H9 (cell line): ENCODE results near the gene HAT1. TPM values are rescaled to one million over a fixed set of nuclear protein-coding genes. Genes with fewer than 3 reads are reported as not detected.
A peak's percentile ranks its signal among the peaks of the same experiment; 100 is the strongest.

Experiments
- DNase-seq: peaks from one replicate; pipeline ENCODE4 v3.0.0-alpha.2; 2017
- H2AFZ ChIP-seq: one replicate; pipeline ENCODE4 v1.6.1; 2013; ENCODE audit warnings: mild to moderate bottlenecking, low read length, control low read depth, moderate library complexity
- H2AK5ac ChIP-seq: 2 replicates; pipeline ENCODE4 v1.6.1; 2013; ENCODE audit warnings: low read length, control low read depth, mixed read lengths; ENCODE audit not compliant: insufficient read length
- H2BK120ac ChIP-seq: one replicate; pipeline ENCODE4 v1.6.1; 2013; ENCODE audit warnings: low read depth, mild to moderate bottlenecking, low read length, control low read depth, inconsistent platforms; ENCODE audit not compliant: poor library complexity, severe bottlenecking
- H2BK12ac ChIP-seq: 2 replicates; pipeline ENCODE4 v1.6.1; 2013; ENCODE audit warnings: low read length, control low read depth, mixed read lengths, low read depth; ENCODE audit not compliant: insufficient read length
- H2BK15ac ChIP-seq: 2 replicates; pipeline ENCODE4 v1.6.1; 2013; ENCODE audit warnings: low read depth, low read length, control low read depth
- H2BK20ac ChIP-seq: one replicate; pipeline ENCODE4 v1.6.1; 2013; ENCODE audit warnings: low read depth, mild to moderate bottlenecking, low read length, control low read depth, inconsistent platforms; ENCODE audit not compliant: poor library complexity, severe bottlenecking
- H2BK5ac ChIP-seq: 2 replicates; pipeline ENCODE4 v1.6.1; 2013; ENCODE audit warnings: low read length, control low read depth, mixed read lengths; ENCODE audit not compliant: insufficient read length
- H3K14ac ChIP-seq: 2 replicates; pipeline ENCODE4 v1.6.1; 2013; ENCODE audit warnings: low read length, control low read depth; ENCODE audit not compliant: insufficient read depth
- H3K18ac ChIP-seq: 2 replicates; pipeline ENCODE4 v1.6.1; 2013; ENCODE audit warnings: low read depth, mild to moderate bottlenecking, mixed read lengths, low read length, control low read depth; ENCODE audit not compliant: insufficient read length
- H3K23ac ChIP-seq: 2 replicates; pipeline ENCODE4 v1.6.1; 2013; ENCODE audit warnings: low read length, control low read depth, mixed read lengths, low read depth; ENCODE audit not compliant: insufficient read length
- H3K23me2 ChIP-seq: 2 replicates; pipeline ENCODE4 v1.6.1; 2013; ENCODE audit warnings: low read depth, mild to moderate bottlenecking, mixed read lengths, low read length, control low read depth; ENCODE audit not compliant: insufficient read length, poor library complexity, severe bottlenecking
- H3K27ac ChIP-seq: 2 replicates; pipeline ENCODE4 v1.5.1; 2013; ENCODE audit warnings: low read length, control low read depth, mixed read lengths, low read depth; ENCODE audit not compliant: insufficient read length
- H3K27me3 ChIP-seq: 2 replicates; pipeline ENCODE4 v1.6.1; 2013; ENCODE audit warnings: low read length, control low read depth, inconsistent platforms; ENCODE audit not compliant: insufficient read depth
- H3K4ac ChIP-seq: 2 replicates; pipeline ENCODE4 v1.6.1; 2013; ENCODE audit warnings: low read depth, mild to moderate bottlenecking, control low read depth, inconsistent platforms, low read length, moderate library complexity
- H3K4me1 ChIP-seq: 2 replicates; pipeline ENCODE4 v1.6.1; 2013; ENCODE audit warnings: low read length, control low read depth, inconsistent platforms; ENCODE audit not compliant: insufficient read depth
- H3K4me2 ChIP-seq: 2 replicates; pipeline ENCODE4 v1.6.1; 2013; ENCODE audit warnings: low read length, control low read depth, mixed read lengths; ENCODE audit not compliant: insufficient read length, insufficient read depth
- H3K56ac ChIP-seq: 2 replicates; pipeline ENCODE4 v1.6.1; 2013; ENCODE audit warnings: low read depth, mild to moderate bottlenecking, mixed read lengths, low read length, control low read depth; ENCODE audit not compliant: insufficient read length
- H3K79me1 ChIP-seq: 2 replicates; pipeline ENCODE4 v1.6.1; 2013; ENCODE audit warnings: low read depth, mild to moderate bottlenecking, moderate library complexity, low read length, control low read depth, inconsistent platforms; ENCODE audit not compliant: insufficient read depth, poor library complexity, severe bottlenecking
- H3K79me2 ChIP-seq: 2 replicates; pipeline ENCODE4 v1.6.1; 2013; ENCODE audit warnings: low read length, control low read depth, inconsistent platforms; ENCODE audit not compliant: insufficient read depth
- H3K9ac ChIP-seq: 2 replicates; pipeline ENCODE4 v1.6.1; 2013; ENCODE audit warnings: low read length, control low read depth, mixed read lengths; ENCODE audit not compliant: insufficient read length; ENCODE audit errors: extremely low read depth
- H3K9me3 ChIP-seq: one replicate; pipeline ENCODE4 v1.6.1; 2013; ENCODE audit warnings: low read depth, low read length, inconsistent platforms; ENCODE audit not compliant: control insufficient read depth
- H3T11ph ChIP-seq: one replicate; pipeline ENCODE4 v1.6.1; 2013; ENCODE audit warnings: mild to moderate bottlenecking, low read length, control low read depth, inconsistent platforms
- H4K20me1 ChIP-seq: one replicate; pipeline ENCODE4 v1.6.1; 2013; ENCODE audit not compliant: control insufficient read depth, insufficient read length, insufficient read depth
- H4K5ac ChIP-seq: 2 replicates; pipeline ENCODE4 v1.6.1; 2013; ENCODE audit warnings: low read depth, mild to moderate bottlenecking, mixed read lengths, low read length, control low read depth; ENCODE audit not compliant: insufficient read length
- H4K8ac ChIP-seq: replicated peaks from 2 replicates; pipeline ENCODE4 v1.6.1; 2013; ENCODE audit warnings: low read length, control low read depth, mixed read lengths, low read depth; ENCODE audit not compliant: insufficient read length
- H4K91ac ChIP-seq: 2 replicates; pipeline ENCODE4 v1.6.1; 2013; ENCODE audit warnings: low read depth, mild to moderate bottlenecking, moderate library complexity, mixed read lengths, low read length, control low read depth; ENCODE audit not compliant: insufficient read length
- H3K27ac Mint-ChIP-seq, 3 experiments: 2 replicates in 2 of 3; 3 replicates in 1 of 3; pipeline ENCODE4 v1.8.0; 2020 to 2021; ENCODE audit warnings: mixed read lengths in 3 of 3, mild to moderate bottlenecking in 1 of 3, moderate library complexity in 1 of 3
- H3K27me3 Mint-ChIP-seq: 2 replicates; pipeline ENCODE4 v1.8.0; 2021; ENCODE audit warnings: low read depth, mild to moderate bottlenecking, moderate library complexity, mixed read lengths
- H3K36me3 Mint-ChIP-seq, 3 experiments: 2 replicates in 2 of 3; 3 replicates in 1 of 3; pipeline ENCODE4 v1.8.0; 2020 to 2021; ENCODE audit warnings: low read depth in 3 of 3, mixed read lengths in 3 of 3; ENCODE audit not compliant: insufficient read depth in 1 of 3
- H3K4me1 Mint-ChIP-seq, 2 experiments: 2 replicates each; pipeline ENCODE4 v1.8.0; 2020; ENCODE audit warnings: mixed read lengths in 2 of 2
- H3K4me3 Mint-ChIP-seq, 2 experiments: 2 replicates in 1 of 2; 3 replicates in 1 of 2; pipeline ENCODE4 v1.8.0; 2020 to 2021; ENCODE audit warnings: mild to moderate bottlenecking in 2 of 2, mixed read lengths in 2 of 2, moderate library complexity in 1 of 2
- H3K9me3 Mint-ChIP-seq, 2 experiments: 2 replicates in 1 of 2; 3 replicates in 1 of 2; pipeline ENCODE4 v1.8.0; 2020; ENCODE audit warnings: mild to moderate bottlenecking in 2 of 2, mixed read lengths in 2 of 2, moderate library complexity in 1 of 2
- WGBS: extraction: QIAGEN DNeasy Blood & Tissue Kit; methylation state at CpG from one replicate; pipeline ENCODE4 v1.1.7; 2013; ENCODE audit warnings: missing lambda C conversion rate, low lambda C conversion rate, mixed read lengths; ENCODE audit not compliant: insufficient read length; ENCODE audit errors: extremely low coverage; 5-methylcytosine and 5-hydroxymethylcytosine counted together
- total RNA-seq: library from RNA; stranded (reverse); gene quantifications from 2 replicates; pipeline ENCODE4 v1.2.1, GENCODE V29; 2021
- TF ChIP-seq, protein P1 (sequence below): fragments of 200-600 bp; sonication (generic); conservative IDR thresholded peaks from 3 replicates; pipeline ENCODE4 v1.8.0; 2021; ENCODE audit warnings: antibody characterized with exemption, mild to moderate bottlenecking

HAT1 gene
- total RNA-seq, 1 experiment from 2014 or later = 73.0 TPM

DNA sequence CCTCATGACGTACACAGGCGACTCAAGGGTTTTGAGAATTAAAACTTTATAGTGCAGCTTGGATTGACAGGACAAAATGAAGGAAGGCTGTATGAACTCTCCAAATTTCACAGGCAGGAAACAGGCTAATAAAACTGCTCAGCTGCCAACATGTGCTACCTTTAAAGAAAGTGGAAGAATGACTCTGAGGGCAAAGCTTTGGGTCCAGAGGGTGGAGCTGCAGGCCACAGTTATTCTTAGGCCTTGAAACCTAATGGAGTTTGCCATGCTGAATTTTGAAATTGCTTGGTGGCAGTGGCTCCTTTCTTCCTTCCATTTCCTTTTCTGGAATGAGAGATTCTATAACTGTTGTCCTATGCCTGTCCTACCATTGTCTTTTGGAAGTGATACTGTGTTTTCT lies 34.8 kb downstream of the HAT1 start:
- H2BK120ac ChIP-seq = no peak overlapping the region
- no peak overlapping the region for H3K4me2 ChIP-seq
- no peak overlapping the region for H2BK5ac ChIP-seq
- no peak overlapping the region for H2BK15ac ChIP-seq
- H2BK20ac ChIP-seq = no peak overlapping the region
- H4K20me1 ChIP-seq = no peaks in the 10 kb centered on the region
- H2AK5ac ChIP-seq = no peak overlapping the region
- H4K5ac ChIP-seq = no peak overlapping the region
- no peaks in the 10 kb centered on the region for H3K79me2 ChIP-seq
- peaks cover 2 to 12% (median 10%) of the 10 kb centered on the region in 3 experiments; a peak in 4 of 7 replicates for H3K36me3 Mint-ChIP-seq
- H2AFZ ChIP-seq = no peak overlapping the region
- no peak overlapping the region; a peak in 1 of 7 replicates for H3K27ac Mint-ChIP-seq
- no peak overlapping the region for H3K27ac ChIP-seq
- H3K4me1 ChIP-seq = no peaks in the 10 kb centered on the region
- H3K27me3 Mint-ChIP-seq = no peaks in the 10 kb centered on the region
- H3K56ac ChIP-seq = no peak overlapping the region
- H4K8ac ChIP-seq = no peak overlapping the region
- H3K18ac ChIP-seq = no peak overlapping the region
- no peak overlapping the region for H3K23ac ChIP-seq
- H2BK12ac ChIP-seq = no peak overlapping the region
- H3K4ac ChIP-seq = no peak overlapping the region
- no peak overlapping the region for H4K91ac ChIP-seq
- no peaks in the 10 kb centered on the region for H3K27me3 ChIP-seq
- H3K79me1 ChIP-seq = no peaks in the 10 kb centered on the region
- no peaks in the 10 kb centered on the region for H3K9me3 Mint-ChIP-seq
- TF ChIP-seq, protein P1, sequence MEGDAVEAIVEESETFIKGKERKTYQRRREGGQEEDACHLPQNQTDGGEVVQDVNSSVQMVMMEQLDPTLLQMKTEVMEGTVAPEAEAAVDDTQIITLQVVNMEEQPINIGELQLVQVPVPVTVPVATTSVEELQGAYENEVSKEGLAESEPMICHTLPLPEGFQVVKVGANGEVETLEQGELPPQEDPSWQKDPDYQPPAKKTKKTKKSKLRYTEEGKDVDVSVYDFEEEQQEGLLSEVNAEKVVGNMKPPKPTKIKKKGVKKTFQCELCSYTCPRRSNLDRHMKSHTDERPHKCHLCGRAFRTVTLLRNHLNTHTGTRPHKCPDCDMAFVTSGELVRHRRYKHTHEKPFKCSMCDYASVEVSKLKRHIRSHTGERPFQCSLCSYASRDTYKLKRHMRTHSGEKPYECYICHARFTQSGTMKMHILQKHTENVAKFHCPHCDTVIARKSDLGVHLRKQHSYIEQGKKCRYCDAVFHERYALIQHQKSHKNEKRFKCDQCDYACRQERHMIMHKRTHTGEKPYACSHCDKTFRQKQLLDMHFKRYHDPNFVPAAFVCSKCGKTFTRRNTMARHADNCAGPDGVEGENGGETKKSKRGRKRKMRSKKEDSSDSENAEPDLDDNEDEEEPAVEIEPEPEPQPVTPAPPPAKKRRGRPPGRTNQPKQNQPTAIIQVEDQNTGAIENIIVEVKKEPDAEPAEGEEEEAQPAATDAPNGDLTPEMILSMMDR = peak; percentile 28; the same call in 1 of the 3 replicates
- no peak overlapping the region for H3K9ac ChIP-seq
- H3T11ph ChIP-seq = no peak overlapping the region
- no peak for DNase-seq
- H3K4me3 Mint-ChIP-seq = no peak overlapping the region
- H3K9me3 ChIP-seq = no peaks in the 10 kb centered on the region
- 0 out of 4 replicates have a peak, but pooled peaks cover 0 to 3% of the 10 kb centered on the region in 2 experiments for H3K4me1 Mint-ChIP-seq
- no peaks in the 10 kb centered on the region for H3K23me2 ChIP-seq
- H3K14ac ChIP-seq = no peak overlapping the region
- no CpG with 5 or more reads among the region's 2 CpGs for WGBS
